Stimulated activated CD8-positive, alpha-beta memory T cell treated with anti-CD3 and anti-CD28 coated beads, Interleukin-15, amount 100 ng/mL, for 48 hours (primary cell): ENCODE results near the gene NFE2L2.
"Not testable (repeated sequence)": the region's sequence is repeated elsewhere in the genome, so short reads cannot be mapped to it uniquely, and the experiment has no call there.

Experiments
- DNase-seq, 2 donors: peaks; one replicate each; pipeline ENCODE4 v3.0.0-alpha.2; 2020; ENCODE audit warnings: low read depth in 2 of 2

Gene NFE2L2

DNA sequence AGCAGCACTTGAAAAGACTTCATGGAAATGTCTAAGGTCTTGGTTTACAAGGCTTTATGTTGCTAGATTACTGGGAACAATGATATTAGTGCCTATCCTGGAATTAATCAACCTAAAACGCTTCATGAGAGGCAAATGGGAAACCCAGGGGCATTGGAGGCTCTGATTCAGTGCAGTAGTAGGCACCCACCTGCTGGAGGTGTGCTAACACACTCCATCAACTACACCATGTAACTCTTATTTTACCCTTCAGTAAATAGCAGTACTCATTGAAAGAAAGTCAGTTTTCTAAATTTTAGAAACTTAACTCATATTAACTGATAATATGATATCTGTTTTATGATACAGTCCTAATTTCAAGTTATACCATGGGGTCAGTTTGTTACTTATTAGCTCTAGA is 69.3 kb downstream of the NFE2L2 start:
- DNase-seq: no peak

DNA sequence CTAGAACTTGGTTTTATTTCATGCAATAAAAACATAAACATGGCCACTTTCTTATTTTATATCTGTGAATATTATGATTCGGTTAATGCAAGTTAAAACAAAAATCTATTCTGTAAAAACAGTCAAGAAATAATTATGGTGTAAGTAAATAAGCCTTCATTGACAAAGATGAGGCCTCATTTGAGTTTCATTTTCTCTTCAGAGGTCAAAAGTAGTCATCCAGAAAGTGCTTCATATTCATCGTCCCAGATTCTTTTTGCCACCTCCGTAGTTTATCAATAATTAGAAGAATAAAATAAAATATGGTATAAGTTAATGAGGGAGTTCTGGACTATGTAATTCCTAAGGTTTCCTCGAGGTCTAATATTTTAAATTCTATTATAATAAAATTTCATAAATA is 71.3 kb downstream of the NFE2L2 start:
- no peak for DNase-seq

DNA sequence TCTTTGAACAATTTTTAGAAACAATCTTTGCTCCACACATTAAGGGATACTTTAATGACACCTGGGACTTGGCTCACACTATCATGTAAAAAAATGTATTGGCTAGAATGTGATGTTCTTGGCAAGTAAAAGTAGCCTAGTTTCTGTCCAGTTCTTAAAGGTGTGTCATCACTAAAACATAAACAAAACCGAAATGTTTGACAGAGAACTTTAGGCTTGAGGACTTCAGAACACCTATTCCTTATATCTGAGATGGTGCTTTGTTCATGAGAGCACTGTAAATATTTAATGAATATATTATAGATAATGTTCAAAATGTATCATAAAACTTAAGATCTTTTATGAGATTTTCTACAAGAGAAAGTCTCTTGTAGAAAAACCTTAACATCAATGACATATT is 71.7 kb downstream of the NFE2L2 start:
- no peak for DNase-seq

DNA sequence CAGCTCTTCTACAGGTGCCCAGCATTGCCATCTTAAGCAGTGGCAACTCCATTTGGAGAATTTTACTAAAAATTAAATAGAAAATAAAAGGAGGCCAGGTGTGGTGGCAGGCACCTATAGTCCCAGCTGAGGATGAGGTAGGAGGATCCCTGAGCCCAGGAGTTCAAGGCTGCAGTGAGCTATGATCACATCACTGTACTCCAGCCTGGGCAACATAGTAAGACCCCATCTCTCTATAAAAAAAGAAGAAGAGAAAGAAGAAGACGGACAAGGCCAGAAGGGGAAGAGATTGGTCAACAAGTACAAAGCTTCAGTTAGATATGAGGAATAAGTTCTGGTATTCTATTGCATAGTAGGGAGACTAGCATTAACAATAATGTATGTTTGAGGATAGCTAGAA is 73.6 kb downstream of the NFE2L2 start:
- no peak for DNase-seq

DNA sequence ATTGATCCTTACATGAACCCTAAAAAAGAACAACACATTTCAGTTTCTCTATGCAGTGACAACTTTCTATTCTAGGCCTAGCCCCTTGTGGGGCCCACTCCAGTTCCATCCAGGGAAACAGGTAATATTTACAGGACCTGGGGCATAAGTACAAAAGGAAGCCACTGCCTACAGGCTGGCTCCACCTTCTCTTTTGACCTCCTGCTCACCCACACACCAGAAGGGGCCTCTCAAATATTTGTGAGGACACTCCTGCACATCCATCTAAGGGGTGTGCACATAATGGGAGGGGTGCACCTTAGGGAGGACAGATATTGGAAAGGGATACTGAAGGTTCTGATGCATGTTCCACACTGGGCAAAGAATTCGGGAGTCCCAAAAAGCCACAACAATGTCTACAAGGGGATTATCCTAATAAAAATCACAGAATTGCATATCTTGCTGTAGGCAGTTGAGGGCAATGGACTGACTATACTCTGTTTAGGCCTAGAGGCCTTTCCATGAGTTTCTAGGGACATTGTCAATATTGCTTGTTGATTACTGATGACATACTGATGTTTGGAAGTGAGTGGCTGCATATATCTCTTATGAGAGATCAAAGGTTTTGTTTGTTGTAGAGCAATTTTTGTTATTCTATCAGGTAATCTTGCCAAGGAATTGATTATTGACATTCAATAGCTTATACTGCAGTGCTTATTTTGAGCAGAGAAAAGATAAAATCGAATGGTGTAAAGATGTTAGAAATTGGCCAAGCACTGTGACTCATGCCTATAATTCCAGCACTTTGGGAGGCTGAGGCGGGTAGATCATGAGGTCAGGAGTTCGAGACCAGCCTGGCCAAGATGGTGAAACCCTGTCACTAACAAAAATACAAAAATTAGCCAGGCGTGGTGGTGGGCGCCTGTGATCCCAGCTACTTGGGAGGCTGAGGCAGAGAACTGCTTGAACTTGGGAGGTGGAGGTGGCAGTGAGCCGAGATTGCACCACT is 75.8 kb downstream of the NFE2L2 start:
- no peak for DNase-seq

DNA sequence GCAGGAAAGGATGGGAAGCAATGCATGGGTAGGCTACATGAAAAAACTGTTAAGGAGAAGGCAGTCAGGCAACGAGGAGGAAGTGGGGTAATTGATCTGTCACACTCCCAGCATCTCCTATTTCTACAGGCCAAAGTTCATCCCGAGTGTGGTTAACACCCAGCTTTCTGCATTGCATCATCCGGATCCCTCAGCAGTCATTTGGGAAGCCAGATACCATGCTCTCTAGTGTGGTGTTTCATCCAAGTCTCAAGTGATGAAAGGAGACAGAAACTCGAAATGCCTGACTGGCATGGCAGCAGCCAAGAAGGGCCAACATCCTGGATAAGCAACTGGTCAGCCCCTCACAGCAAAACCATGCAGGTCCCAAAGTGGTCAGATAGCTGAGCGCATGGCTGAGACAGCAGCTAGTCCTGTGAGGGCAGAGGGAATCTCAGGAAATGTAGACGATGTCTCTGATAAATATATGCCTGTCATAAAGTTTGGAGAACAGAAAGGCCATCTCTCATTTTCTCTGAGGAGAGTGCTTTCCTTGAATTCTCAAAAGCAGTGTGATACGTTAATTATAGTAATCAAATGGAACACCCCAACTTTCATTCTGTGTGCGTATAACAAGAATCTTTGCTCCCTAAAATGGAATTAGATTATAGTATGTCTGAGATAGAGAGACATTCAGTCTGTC is 76.8 kb downstream of the NFE2L2 start:
- DNase-seq: no peak

DNA sequence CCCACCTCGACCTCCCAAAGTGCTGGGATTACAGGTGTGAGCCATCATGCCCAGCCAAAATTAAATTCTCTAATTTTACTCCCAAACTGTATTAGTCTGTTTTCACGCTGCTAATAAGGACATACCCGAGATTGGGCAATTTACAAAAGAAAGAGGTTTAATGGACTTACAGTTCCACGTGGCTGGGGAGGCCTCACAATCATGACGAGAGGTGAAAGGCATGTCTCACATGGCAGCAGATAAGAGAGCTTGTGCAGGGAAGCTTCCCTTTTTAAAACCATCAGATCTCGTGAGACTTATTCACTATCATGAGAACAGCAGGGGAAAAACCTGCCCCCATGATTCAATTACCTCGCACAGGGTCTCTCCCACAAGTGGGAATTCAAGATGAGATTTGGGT is 78.5 kb downstream of the NFE2L2 start:
- DNase-seq: not testable (repeated sequence)

DNA sequence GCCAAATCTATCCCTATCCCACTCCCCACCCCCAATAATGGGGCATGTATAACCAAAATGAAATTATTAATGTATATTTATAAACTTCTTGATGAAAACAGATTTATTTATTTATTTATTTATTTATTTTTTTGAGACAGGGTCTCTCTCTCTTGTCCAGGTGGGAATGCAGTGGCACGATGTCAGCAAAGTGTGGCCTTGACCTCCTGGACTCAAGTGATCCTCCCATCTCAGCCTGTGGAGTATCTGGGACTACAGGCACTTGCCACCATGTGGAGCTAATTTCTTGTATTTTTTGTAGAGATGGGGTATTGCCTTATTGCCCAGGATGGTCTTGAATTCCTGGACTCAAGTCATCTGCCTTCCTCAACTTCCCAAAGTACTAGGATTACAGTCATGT is 79.9 kb downstream of the NFE2L2 start:
- no peak for DNase-seq

DNA sequence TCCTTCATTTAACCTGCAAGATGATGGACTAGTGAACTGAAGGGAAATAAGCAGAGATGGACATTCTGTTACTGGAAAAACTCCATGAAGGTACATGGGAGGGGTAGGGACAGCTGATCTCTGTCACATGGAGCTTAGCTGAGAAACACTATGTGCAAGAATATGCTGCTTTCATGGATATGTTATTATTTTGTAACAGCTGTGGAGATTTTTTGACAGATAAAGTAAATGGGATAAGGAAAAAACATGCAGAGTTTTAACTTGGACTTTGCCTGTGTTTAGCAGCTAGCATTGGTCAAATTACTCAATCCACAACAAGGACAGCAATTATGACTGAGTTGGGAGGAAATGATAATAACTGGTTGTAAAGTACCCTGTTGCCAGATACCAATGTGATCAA is 80.7 kb downstream of the NFE2L2 start:
- DNase-seq: no peak
